Spleen (tissue), 11 donors: Measurements from ENCODE around the gene ZNF644. TPM values are rescaled to one million over a fixed set of nuclear protein-coding genes. Genes with fewer than 3 reads are reported as not detected.
"Not testable (repeated sequence)": the region's sequence is repeated elsewhere in the genome, so short reads cannot be mapped to it uniquely, and the experiment has no call there.

ENCODE experiments used
- DNase-seq: peaks from one replicate; pipeline ENCODE4 v3.0.0-alpha.2; 2020
- H3K27ac ChIP-seq, 8 donors: fragments of 200-600 bp; sonication (generic) in 7 of 8; 1 replicate in 4 of 8; 2 replicates in 4 of 8; pipeline versions ENCODE4 v1.5.0 to v1.8.0; 2016 to 2021; ENCODE audit warnings: inconsistent platforms in 4 of 8, mild to moderate bottlenecking in 4 of 8, moderate library complexity in 1 of 8
- H3K27me3 ChIP-seq, 7 donors: fragments of 200-600 bp; sonication (generic) in 6 of 7; replicated peaks in 1 of 7; 1 replicate in 4 of 7; 2 replicates in 3 of 7; pipeline versions ENCODE4 v1.5.0 to v1.8.0; 2016 to 2021; ENCODE audit warnings: inconsistent platforms in 3 of 7, mild to moderate bottlenecking in 1 of 7
- H3K36me3 ChIP-seq, 6 donors: fragments of 200-600 bp; sonication (generic) in 5 of 6; 1 replicate in 4 of 6; 2 replicates in 2 of 6; pipeline versions ENCODE4 v1.5.0 to v1.8.0; 2016 to 2021; ENCODE audit warnings: inconsistent platforms in 2 of 6
- H3K4me1 ChIP-seq, 6 donors: fragments of 200-600 bp; sonication (generic) in 5 of 6; 1 replicate in 3 of 6; 2 replicates in 3 of 6; pipeline versions ENCODE4 v1.5.0 to v1.8.0; 2016 to 2021; ENCODE audit warnings: inconsistent platforms in 3 of 6
- H3K4me3 ChIP-seq, 8 donors: fragments of 200-600 bp; sonication (generic) in 7 of 8; 1 replicate in 4 of 8; 2 replicates in 4 of 8; pipeline versions ENCODE4 v1.5.0 to v1.8.0; 2016 to 2021; ENCODE audit warnings: inconsistent platforms in 4 of 8, mild to moderate bottlenecking in 4 of 8, moderate library complexity in 2 of 8
- H3K9me3 ChIP-seq, 8 donors: fragments of 200-600 bp; sonication (generic) in 7 of 8; 1 replicate in 4 of 8; 2 replicates in 4 of 8; pipeline versions ENCODE4 v1.5.0 to v1.8.0; 2016 to 2021; ENCODE audit warnings: inconsistent platforms in 4 of 8
- POLR2A ChIP-seq, 3 donors: fragments of 450-650 bp; IDR thresholded peaks; one replicate each; pipeline ENCODE4 v1.5.1; 2017; ENCODE audit warnings: antibody characterized with exemption in 3 of 3, mild to moderate bottlenecking in 1 of 3
- POLR2AphosphoS5 ChIP-seq, 3 donors: sonication (generic); formaldehyde crosslinking; IDR thresholded peaks; one replicate each; pipeline ENCODE4 v1.5.1; 2017; ENCODE audit warnings: antibody characterized with exemption in 3 of 3
- WGBS, 5 donors: extraction: QIAGEN DNeasy Blood & Tissue Kit in 3 of 5; methylation state at CpG; one replicate each; pipeline versions ENCODE4 v1.1.5 to v1.1.7; 2013 to 2018; 5-methylcytosine and 5-hydroxymethylcytosine counted together
- intact Hi-C: fragments of 100-400 bp; cut with DNase I; formaldehyde crosslinking; loops from one replicate; pipeline ENCODE4 v1.15.0; 2023; ENCODE audit warnings: low total_unique reads
- polyA plus RNA-seq, 3 donors: library from polyadenylated mRNA; stranded (reverse); fragments of 200-250 nt; gene quantifications; one replicate each; pipeline ENCODE4 v1.2.1, GENCODE V29; 2013
- total RNA-seq, 7 donors: library from RNA; depleted of rRNA in 3 of 7; stranded (reverse); fragments of >200 nt in 3 of 7; fragmentation: NEBNext Ultra II Directional in 4 of 7; extraction: Animal tissue kit (Norgen Biotek cat#: 25700) in 4 of 7; gene quantifications; one replicate each; pipeline versions ENCODE4 v1.1.0 to v1.2.1, GENCODE V29; 2016 to 2021
- TF ChIP-seq, protein P1 (sequence below), 11 experiments: fragments of 200-600 bp in 7 of 11; fragments of 450-650 bp in 4 of 11; sonication (generic) in 4 of 11; IDR thresholded peaks in 8 of 11; conservative IDR thresholded peaks in 3 of 11; 1 replicate in 7 of 11; 2 replicates in 4 of 11; pipeline versions ENCODE4 v1.4.0 to v1.8.0; 2016 to 2021; ENCODE audit warnings: antibody characterized with exemption in 11 of 11, inconsistent platforms in 4 of 11, mild to moderate bottlenecking in 1 of 11
- donor health status: healthy with polysubstance abuse.
- donor health status: DM: no; HTN: no; CAD: no; lungs with moderate emphysema.
- donor health status: DM: no; HTN: no; CAD: no.
- donor health status: Bipolar disorder and iron deficiency.
- donor health status: healthy.
- donor health status: DM: no; HTN: no; CAD: no.
- donor health status: DM: yes; HTN: yes; CAD: no.

The ZNF644 gene
- total and polyA plus RNA-seq, 10 donors: 21.6 to 89.6 (median 70.5) TPM

DNA sequence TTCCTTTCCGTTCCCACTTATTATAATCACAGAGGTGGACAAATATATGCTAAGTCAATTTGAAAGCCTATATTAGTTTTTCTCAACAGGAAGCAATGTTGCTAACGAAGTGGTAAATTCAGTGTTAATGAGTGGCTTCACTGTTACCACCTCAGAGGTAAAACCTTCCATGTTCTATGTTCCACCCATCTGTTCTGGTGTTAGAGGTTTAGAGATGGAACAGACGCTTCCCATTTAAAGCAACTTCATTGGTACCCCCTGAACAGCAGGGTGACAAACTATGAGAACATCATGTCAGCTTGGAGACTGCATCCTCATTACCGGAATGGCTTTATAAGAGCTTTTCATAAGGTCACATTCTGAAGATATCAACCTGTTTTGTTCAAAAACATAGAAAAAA is 77.9 kb downstream of the ZNF644 start:
- Histone ChIP-seq H3K9me3 (no peaks in the 10 kb centered on the region), H3K4me3 (no peak overlapping the region), H3K27ac (no peak overlapping the region), H3K27me3 (no peaks in the 10 kb centered on the region), H3K36me3 (peaks cover 0 to 39% (median 16%) of the 10 kb centered on the region in 6 donors), H3K4me1 (peaks cover 0 to 36% (median 7%) of the 10 kb centered on the region in 6 donors)
- 80 to 94% (median 90%) methylated on average over 4 of the region's 4 CpGs for WGBS, 5 donors
- TF ChIP-seq POLR2AphosphoS5 (IDR thresholded peaks at IDR 0.05) (no peak), POLR2A (IDR thresholded peaks at IDR 0.05) (no peak)
- TF ChIP-seq, protein P1, sequence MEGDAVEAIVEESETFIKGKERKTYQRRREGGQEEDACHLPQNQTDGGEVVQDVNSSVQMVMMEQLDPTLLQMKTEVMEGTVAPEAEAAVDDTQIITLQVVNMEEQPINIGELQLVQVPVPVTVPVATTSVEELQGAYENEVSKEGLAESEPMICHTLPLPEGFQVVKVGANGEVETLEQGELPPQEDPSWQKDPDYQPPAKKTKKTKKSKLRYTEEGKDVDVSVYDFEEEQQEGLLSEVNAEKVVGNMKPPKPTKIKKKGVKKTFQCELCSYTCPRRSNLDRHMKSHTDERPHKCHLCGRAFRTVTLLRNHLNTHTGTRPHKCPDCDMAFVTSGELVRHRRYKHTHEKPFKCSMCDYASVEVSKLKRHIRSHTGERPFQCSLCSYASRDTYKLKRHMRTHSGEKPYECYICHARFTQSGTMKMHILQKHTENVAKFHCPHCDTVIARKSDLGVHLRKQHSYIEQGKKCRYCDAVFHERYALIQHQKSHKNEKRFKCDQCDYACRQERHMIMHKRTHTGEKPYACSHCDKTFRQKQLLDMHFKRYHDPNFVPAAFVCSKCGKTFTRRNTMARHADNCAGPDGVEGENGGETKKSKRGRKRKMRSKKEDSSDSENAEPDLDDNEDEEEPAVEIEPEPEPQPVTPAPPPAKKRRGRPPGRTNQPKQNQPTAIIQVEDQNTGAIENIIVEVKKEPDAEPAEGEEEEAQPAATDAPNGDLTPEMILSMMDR (IDR thresholded peaks at IDR 0.05 in 8 of 11, conservative IDR thresholded peaks at IDR 0.05 in 3 of 11): no peak
- intact Hi-C loops: no loop called here
- DNase-seq: no peak

GRCh38 chr1:90940746-90941145 is 81.1 kb downstream of the ZNF644 start:
- Histone ChIP-seq H3K4me3 (no peak overlapping the region), H3K27me3 (no peaks in the 10 kb centered on the region), H3K36me3 (peaks cover 0 to 64% (median 16%) of the 10 kb centered on the region in 6 donors), H3K9me3 (no peaks in the 10 kb centered on the region), H3K27ac (no peak overlapping the region), H3K4me1 (peaks cover 0 to 14% (median 4%) of the 10 kb centered on the region in 6 donors)
- DNase-seq: no peak
- intact Hi-C loops: no loop called here
- WGBS, 5 donors: 96 to 99% (median 98%) methylated on average over 2 of the region's 2 CpGs
- TF ChIP-seq, protein P1 (IDR thresholded peaks at IDR 0.05 in 8 of 11, conservative IDR thresholded peaks at IDR 0.05 in 3 of 11): no peak
- TF ChIP-seq POLR2AphosphoS5 (IDR thresholded peaks at IDR 0.05) (no peak), POLR2A (IDR thresholded peaks at IDR 0.05) (no peak)

GRCh38 chr1:90936731-90937130 is 85.1 kb downstream of the ZNF644 start:
- WGBS, 5 donors: 94 to 100% (median 100%) methylated on average over 1 of the region's 1 CpG
- intact Hi-C loops: no loop called here
- no peak for DNase-seq
- Histone ChIP-seq H3K9me3 (no peaks in the 10 kb centered on the region), H3K36me3 (peaks cover 0 to 81% (median 16%) of the 10 kb centered on the region in 6 donors), H3K27me3 (no peaks in the 10 kb centered on the region), H3K4me1 (peaks cover 0 to 16% (median 0%) of the 10 kb centered on the region in 6 donors), H3K4me3 (no peak overlapping the region), H3K27ac (no peak overlapping the region)
- no peak for TF ChIP-seq POLR2A (IDR thresholded peaks at IDR 0.05)
- TF ChIP-seq, protein P1 (IDR thresholded peaks at IDR 0.05 in 8 of 11, conservative IDR thresholded peaks at IDR 0.05 in 3 of 11): no peak
- TF ChIP-seq POLR2AphosphoS5 (IDR thresholded peaks at IDR 0.05): no peak

DNA sequence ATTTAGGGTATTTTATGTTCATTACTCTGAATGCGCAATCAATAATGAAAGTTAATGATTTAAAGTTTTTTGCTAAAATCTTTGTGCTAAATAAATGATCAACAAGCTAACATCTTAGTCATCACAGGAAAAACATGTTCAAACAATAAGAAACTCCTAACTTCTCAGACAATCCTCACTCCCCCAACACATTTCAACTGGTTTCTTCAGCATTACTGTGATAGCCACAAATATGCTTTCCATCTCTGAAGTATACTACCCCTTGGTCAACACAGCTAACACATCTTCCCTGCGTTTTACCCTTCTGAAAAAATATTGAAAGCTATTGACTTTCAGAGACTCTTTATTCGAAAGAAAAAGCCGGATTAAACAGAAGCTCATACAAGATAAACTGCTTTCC is 85.8 kb downstream of the ZNF644 start:
- no peaks in the 10 kb centered on the region for H3K27me3 ChIP-seq
- no peak overlapping the region for H3K27ac ChIP-seq
- TF ChIP-seq POLR2AphosphoS5 (IDR thresholded peaks at IDR 0.05) (no peak), POLR2A (IDR thresholded peaks at IDR 0.05) (no peak)
- TF ChIP-seq, protein P1 (IDR thresholded peaks at IDR 0.05 in 8 of 11, conservative IDR thresholded peaks at IDR 0.05 in 3 of 11): no peak
- WGBS, 5 donors: 94 to 97% (median 95%) methylated on average over 4 of the region's 4 CpGs
- no peaks in the 10 kb centered on the region for H3K9me3 ChIP-seq
- H3K36me3 ChIP-seq: peaks cover 0 to 77% (median 15%) of the 10 kb centered on the region in 6 donors
- peaks cover 0 to 22% (median 0%) of the 10 kb centered on the region in 6 donors for H3K4me1 ChIP-seq
- no peak overlapping the region for H3K4me3 ChIP-seq
- intact Hi-C loops: no loop called here
- DNase-seq: no peak

- Histone ChIP-seq H3K4me1 (peaks cover 0 to 67% (median 21%) of the 10 kb centered on the region in 6 donors), H3K36me3 (peaks cover 0 to 23% (median 0%) of the 10 kb centered on the region in 6 donors)
- H3K27ac ChIP-seq, DNase-seq, H3K9me3 ChIP-seq, H3K27me3 ChIP-seq, intact Hi-C loops, H3K4me3 ChIP-seq: not testable (repeated sequence)
- WGBS, 5 donors: 96 to 99% (median 98%) methylated on average over 8 of the region's 8 CpGs
Observed at GRCh38 chr1:90928231-90928630, 93.6 kb downstream of the ZNF644 start.

DNA sequence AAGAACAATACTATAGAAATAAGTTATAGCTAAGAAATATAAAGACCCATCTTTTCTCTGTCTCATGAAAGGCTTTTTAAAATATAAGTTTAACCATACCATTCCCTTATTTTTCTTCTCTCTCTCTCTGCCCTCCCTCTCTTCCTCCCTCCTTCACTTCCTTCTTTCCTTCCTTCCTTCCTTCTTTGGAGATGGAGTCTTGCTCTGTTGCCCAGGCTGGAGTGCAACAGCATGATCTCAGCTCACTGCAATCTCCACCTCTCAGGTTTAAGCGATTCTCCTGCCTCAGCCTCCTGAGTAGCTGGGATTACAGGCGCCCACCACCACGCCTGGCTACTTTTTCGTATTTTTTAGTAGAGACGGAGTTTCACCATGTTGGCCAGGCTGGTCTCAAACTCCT is 94.2 kb downstream of the ZNF644 start:
- H3K27ac ChIP-seq, H3K9me3 ChIP-seq, DNase-seq, H3K27me3 ChIP-seq, H3K4me3 ChIP-seq, intact Hi-C loops: not testable (repeated sequence)
- peaks cover 0 to 67% (median 24%) of the 10 kb centered on the region in 6 donors for H3K4me1 ChIP-seq
- WGBS, 5 donors: 95 to 98% (median 97%) methylated on average over 5 of the region's 5 CpGs
- H3K36me3 ChIP-seq: peaks cover 0 to 18% (median 0%) of the 10 kb centered on the region in 6 donors
